HCT116 (cell line): ENCODE data around the gene FCMR. TPM values are rescaled to one million over a fixed set of nuclear protein-coding genes. Genes with fewer than 3 reads are reported as not detected.

Experiments
- ATAC-seq: fragments of 200-7000 bp; cut with Tn5 transposase; 2 replicates; pipeline ENCODE4 v1.9.1; 2020; ENCODE audit warnings: mild to moderate bottlenecking, moderate library complexity
- BruUV-seq: library from RNA; stranded (reverse); fragments of 400-500 nt; replicated peaks from 2 replicates; lab custom pipeline; 2021; lab: Mats Ljungman, UMichigan
- CTCF ChIA-PET: fragments of 300-600 bp; sonication (Branson Sonifier 250); formaldehyde crosslinking; loops from one replicate; lab custom pipeline; 2021; ENCODE audit warnings: antibody characterized with exemption; lab: Charles Lee
- POLR2A ChIA-PET: fragments of 300-600, 350-600 bp; sonication (Branson Sonifier 250); formaldehyde crosslinking; loops from one replicate; lab custom pipeline; 2021; ENCODE audit warnings: antibody characterized with exemption; lab: Charles Lee
- RAD21 ChIA-PET, 2 experiments: fragments of 300-600 bp; sonication (Branson Sonifier 250); formaldehyde crosslinking; loops; one replicate each; lab custom pipeline; 2023; ENCODE audit warnings: low total read pairs in 2 of 2; ENCODE audit not compliant: uncharacterized antibody in 2 of 2, unreplicated experiment in 2 of 2, low non-redundant PET in 1 of 2; lab: Charles Lee
- DNase-seq: peaks from one replicate; pipeline ENCODE4 v3.0.0-alpha.2; 2010; ENCODE audit warnings: low read depth, low spot score
- H2AFZ ChIP-seq: fragments of 200-600 bp; shearing (Covaris generic), sonication (generic); 2 replicates; pipeline ENCODE4 v1.6.1; 2017; ENCODE audit warnings: low read depth, mixed run types, mixed read lengths, antibody characterized with exemption, low read length; ENCODE audit not compliant: poor library complexity, severe bottlenecking
- H3K27ac ChIP-seq: 2 replicates; pipeline ENCODE4 v1.5.1; 2012; ENCODE audit warnings: low read depth, low read length
- H3K27me3 ChIP-seq: fragments of 200-600 bp; sonication (generic); 2 replicates; pipeline ENCODE4 v1.6.1; 2016; ENCODE audit warnings: mixed run types, low read length, mixed read lengths; ENCODE audit not compliant: insufficient read depth
- H3K36me3 ChIP-seq, 2 experiments: fragments of 200-500 bp in 1 of 2; fragments of 200-600 bp in 1 of 2; sonication (Bioruptor generic) in 1 of 2; sonication (generic) in 1 of 2; 2 replicates each; pipeline versions ENCODE4 v1.5.1 to v1.6.1; 2014 to 2016; ENCODE audit warnings: low read length in 2 of 2, inconsistent platforms in 1 of 2, mixed read lengths in 1 of 2, mixed run types in 1 of 2; ENCODE audit not compliant: insufficient read depth in 2 of 2, control insufficient read depth in 1 of 2
- H3K4me1 ChIP-seq, 2 experiments: fragments of 200-600 bp in 1 of 2; sonication (generic) in 1 of 2; 2 replicates each; pipeline versions ENCODE4 v1.5.1 to v1.6.1; 2012 to 2017; ENCODE audit warnings: low read length in 2 of 2, inconsistent platforms in 1 of 2, mild to moderate bottlenecking in 1 of 2, mixed read lengths in 1 of 2, mixed run types in 1 of 2, moderate library complexity in 1 of 2; ENCODE audit not compliant: insufficient read depth in 2 of 2, control insufficient read depth in 1 of 2
- H3K4me2 ChIP-seq: fragments of 200-600 bp; sonication (generic); 2 replicates; pipeline ENCODE4 v1.6.1; 2017; ENCODE audit warnings: mixed run types, low read length, mixed read lengths
- H3K4me3 ChIP-seq, 2 experiments: fragments of 200-600 bp in 1 of 2; sonication (generic) in 1 of 2; replicated peaks in 1 of 2; 2 replicates each; pipeline ENCODE4 v1.5.1; 2011 to 2016; ENCODE audit warnings: low read length in 2 of 2, control low read depth in 1 of 2, low read depth in 1 of 2, mild to moderate bottlenecking in 1 of 2, mixed read lengths in 1 of 2, mixed run types in 1 of 2
- H3K79me2 ChIP-seq: fragments of 200-600 bp; sonication (generic); 2 replicates; pipeline ENCODE4 v1.6.1; 2017; ENCODE audit warnings: mild to moderate bottlenecking, mixed run types, low read length, moderate library complexity, mixed read lengths; ENCODE audit not compliant: insufficient read depth
- H3K9ac ChIP-seq: fragments of 200-600 bp; sonication (generic); 2 replicates; pipeline ENCODE4 v1.6.1; 2016; ENCODE audit warnings: low read length, mixed read lengths
- H3K9me2 ChIP-seq: fragments of 200-600 bp; sonication (generic), shearing (Covaris generic); 2 replicates; pipeline ENCODE4 v1.6.1; 2017; ENCODE audit warnings: mixed run types, mild to moderate bottlenecking, moderate library complexity; ENCODE audit not compliant: insufficient read depth
- H3K9me3 ChIP-seq, 2 experiments: fragments of 200-500 bp in 1 of 2; fragments of 200-600 bp in 1 of 2; sonication (Bioruptor generic) in 1 of 2; sonication (generic) in 1 of 2; 2 replicates each; pipeline ENCODE4 v1.6.1; 2014 to 2017; ENCODE audit warnings: low read length in 2 of 2, mixed read lengths in 2 of 2, inconsistent platforms in 1 of 2, low read depth in 1 of 2, mild to moderate bottlenecking in 1 of 2, mixed run types in 1 of 2, moderate library complexity in 1 of 2; ENCODE audit not compliant: control insufficient read depth in 1 of 2, insufficient read depth in 1 of 2
- H4K20me1 ChIP-seq: fragments of 200-600 bp; sonication (generic), shearing (Covaris generic); 2 replicates; pipeline ENCODE4 v1.6.1; 2017; ENCODE audit warnings: mixed run types, mild to moderate bottlenecking, moderate library complexity; ENCODE audit not compliant: insufficient read depth
- CBX3 ChIP-seq: IDR thresholded peaks from 2 replicates; pipeline ENCODE4 v1.6.1; 2012; ENCODE audit warnings: low read depth
- EGR1 ChIP-seq: IDR thresholded peaks from 2 replicates; pipeline ENCODE4 v1.6.1; 2012; ENCODE audit warnings: low read depth
- ELF1 ChIP-seq: IDR thresholded peaks from 2 replicates; pipeline ENCODE4 v1.6.1; 2012; ENCODE audit warnings: low read depth, borderline replicate concordance
- EZH2 ChIP-seq: fragments of 200-600 bp; sonication (generic); IDR thresholded peaks from 2 replicates; pipeline ENCODE4 v1.6.1; 2017; ENCODE audit warnings: antibody characterized with exemption, mixed run types
- EZH2phosphoT487 ChIP-seq: fragments of 200-600 bp; IDR thresholded peaks from 2 replicates; pipeline ENCODE4 v1.6.1; 2018; ENCODE audit warnings: antibody characterized with exemption, borderline replicate concordance
- JUND ChIP-seq: IDR thresholded peaks from 2 replicates; pipeline ENCODE4 v1.6.1; 2012
- REST ChIP-seq: IDR thresholded peaks from 2 replicates; pipeline ENCODE4 v1.6.1; 2012; ENCODE audit warnings: low read depth
- SIN3A ChIP-seq: IDR thresholded peaks from 2 replicates; pipeline ENCODE4 v1.6.1; 2012; ENCODE audit warnings: low read depth
- SRF ChIP-seq: IDR thresholded peaks from 2 replicates; pipeline ENCODE4 v1.6.1; 2012; ENCODE audit warnings: low read depth
- TCF7L2 ChIP-seq: IDR thresholded peaks from 2 replicates; pipeline ENCODE4 v1.7.0; 2011; ENCODE audit warnings: borderline replicate concordance, inconsistent platforms; ENCODE audit not compliant: insufficient read depth, insufficient read length; ENCODE audit errors: extremely low read depth
- YY1 ChIP-seq: IDR thresholded peaks from 2 replicates; pipeline ENCODE4 v1.6.1; 2011; ENCODE audit warnings: low read length, low read depth, moderate library complexity, mild to moderate bottlenecking; ENCODE audit not compliant: insufficient replicate concordance; ENCODE audit errors: extremely low read depth
- ZFX ChIP-seq: fragments of 450-650 bp; IDR thresholded peaks from 2 replicates; pipeline ENCODE4 v1.6.1; 2017
- intact Hi-C: fragments of 100-400 bp; cut with micrococcal nuclease; formaldehyde crosslinking; loops from 2 replicates; pipeline ENCODE4 v1.10.0; 2022
- total RNA-seq: library from RNA; stranded (reverse); gene quantifications from one replicate; pipeline ENCODE4 v1.2.1, GENCODE V29; 2021; ENCODE audit not compliant: unreplicated experiment

The FCMR gene
- total RNA-seq, 1 experiment from 2014 or later: 0.61 TPM

DNA sequence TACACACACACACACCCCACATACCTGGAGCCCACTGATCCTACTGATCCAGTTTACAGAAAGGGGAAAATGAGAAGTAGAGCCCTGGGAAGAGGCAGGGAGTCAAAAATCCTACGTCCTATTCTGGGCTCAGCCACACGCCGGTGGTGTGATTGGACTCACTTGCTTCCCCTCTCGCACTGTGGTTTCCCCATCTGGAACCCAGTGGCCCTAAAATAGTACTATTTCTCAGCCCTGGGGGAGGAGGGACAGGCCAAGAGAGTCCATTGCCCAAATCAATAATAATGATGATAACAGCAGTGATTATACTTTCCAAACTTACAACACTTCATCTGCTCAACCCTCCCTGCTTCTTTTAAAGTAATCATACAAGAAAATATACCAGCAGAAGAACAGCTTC lies 27.5 kb upstream of the FCMR start:
- Histone ChIP-seq H3K4me1 (no peaks in the 10 kb centered on the region), H3K9me2 (no peaks in the 10 kb centered on the region), H2AFZ (no peak overlapping the region), H3K79me2 (no peaks in the 10 kb centered on the region), H3K27me3 (peaks cover 7% of the 10 kb centered on the region; the same call in 1 of the 2 replicates), H3K4me2 (no peak overlapping the region), H3K9me3 (no peaks in the 10 kb centered on the region), H3K27ac (no peak overlapping the region), H3K9ac (no peak overlapping the region), H3K4me3 (no peak overlapping the region), H3K36me3 (no peaks in the 10 kb centered on the region), H4K20me1 (no peaks in the 10 kb centered on the region)
- CTCF ChIA-PET: no interaction called here
- RAD21 ChIA-PET: no interaction called here
- ATAC-seq (no peak), DNase-seq (no peak)
- no TSS peak for BruUV-seq
- no peak for TF ChIP-seq TCF7L2
- no peak for TF ChIP-seq EZH2phosphoT487
- no peak for TF ChIP-seq REST
- no peak for TF ChIP-seq EZH2
- TF ChIP-seq EGR1: no peak
- TF ChIP-seq YY1: no peak
- TF ChIP-seq JUND: no peak
- TF ChIP-seq ELF1: no peak
- no peak for TF ChIP-seq SIN3A
- TF ChIP-seq SRF: no peak
- TF ChIP-seq CBX3: no peak
- TF ChIP-seq ZFX: no peak
- POLR2A ChIA-PET: no interaction called here
- intact Hi-C loops: no loop called here
